Natural killer cell treated with Interleukin-12 subunit alpha and Interleukin-12 subunit beta and Interleukin-15 and Interleukin-18, amount 100 ng/mL, for 72 hours (primary cell): ENCODE measurements around the gene RASA4B. TPM values are rescaled to one million over a fixed set of nuclear protein-coding genes. Genes with fewer than 3 reads are reported as not detected.
A peak's percentile ranks its signal among the peaks of the same experiment; 100 is the strongest.

Experiments
- ATAC-seq, 2 donors: fragments of 150-1000 bp; cut with Tn5 transposase in 1 of 2; sonication (Bioruptor Pico), chemical (Tn5 transposase) in 1 of 2; 2 replicates each; pipeline ENCODE4 v1.10.0; 2021
- DNase-seq: peaks from one replicate; pipeline ENCODE4 v3.0.0; 2022; ENCODE audit warnings: low spot score
- H3K27ac Mint-ChIP-seq, 2 donors: 1 replicate in 1 of 2; 2 replicates in 1 of 2; pipeline ENCODE4 v1.8.0; 2022; ENCODE audit warnings: mixed read lengths in 2 of 2, mild to moderate bottlenecking in 1 of 2, moderate library complexity in 1 of 2
- H3K27me3 Mint-ChIP-seq, 2 donors: 1 replicate in 1 of 2; 2 replicates in 1 of 2; pipeline ENCODE4 v1.8.0; 2022; ENCODE audit warnings: mixed read lengths in 2 of 2
- H3K36me3 Mint-ChIP-seq: one replicate; pipeline ENCODE4 v1.8.0; 2022; ENCODE audit warnings: mixed read lengths
- H3K4me1 Mint-ChIP-seq, 2 donors: 1 replicate in 1 of 2; 2 replicates in 1 of 2; pipeline ENCODE4 v1.8.0; 2022; ENCODE audit warnings: low read depth in 2 of 2, mixed read lengths in 2 of 2, mild to moderate bottlenecking in 1 of 2
- H3K4me3 Mint-ChIP-seq: one replicate; pipeline ENCODE4 v1.8.0; 2022; ENCODE audit warnings: mixed read lengths
- H3K9me3 Mint-ChIP-seq: 2 replicates; pipeline ENCODE4 v1.8.0; 2022; ENCODE audit warnings: mixed read lengths
- total RNA-seq, 2 donors: library from RNA; stranded (reverse); gene quantifications; one replicate each; pipeline ENCODE4 v1.2.3, GENCODE V29; 2022

RASA4B gene
- total RNA-seq, 2 donors from 2014 or later: 0.48 to 23.4 TPM

DNA sequence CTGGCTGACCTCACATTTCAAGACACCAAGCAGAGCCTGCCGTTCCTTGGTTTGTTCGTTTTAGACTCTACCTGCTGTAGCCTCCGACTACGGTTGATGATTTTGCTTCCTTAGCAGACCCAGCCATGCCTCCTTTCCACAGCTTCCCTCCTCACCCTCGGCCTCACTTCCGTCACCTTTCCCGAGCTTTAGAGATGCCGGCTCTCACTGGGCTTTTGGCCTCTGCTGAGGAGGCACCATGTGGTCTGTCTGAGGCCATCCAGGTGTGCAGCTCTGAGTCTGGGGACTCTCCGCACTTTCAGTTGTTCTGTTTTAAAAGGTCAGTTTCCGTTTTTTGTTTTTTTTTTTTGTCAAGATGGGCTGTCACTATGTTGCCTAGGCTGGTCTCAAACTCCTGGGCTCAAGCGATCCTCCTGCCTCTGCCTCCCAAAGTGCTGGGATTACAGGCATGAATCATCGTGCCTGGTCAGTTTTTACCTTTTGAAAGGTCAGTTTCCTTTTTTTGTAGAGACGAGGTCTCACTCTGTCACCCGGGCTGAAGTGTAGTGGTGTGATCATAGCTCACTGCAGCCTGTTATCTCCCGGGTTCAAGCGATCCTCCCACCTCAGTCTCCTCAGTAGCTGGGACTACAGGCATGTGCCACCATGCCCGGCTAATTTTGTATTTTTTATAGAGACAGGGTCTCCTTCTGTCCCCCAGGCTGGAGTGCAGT is 72.5 kb downstream of the RASA4B start:
- H3K36me3 Mint-ChIP-seq: peaks cover 6% of the 10 kb centered on the region
- no peak for ATAC-seq
- DNase-seq: no peak
- H3K9me3 Mint-ChIP-seq: no peaks in the 10 kb centered on the region
- no peaks in the 10 kb centered on the region for H3K27me3 Mint-ChIP-seq
- no peak overlapping the region for H3K4me3 Mint-ChIP-seq
- peak overlapping the region; percentile 40 to 74 for H3K27ac Mint-ChIP-seq
- H3K4me1 Mint-ChIP-seq: peaks cover 11 to 14% of the 10 kb centered on the region in 2 donors

DNA sequence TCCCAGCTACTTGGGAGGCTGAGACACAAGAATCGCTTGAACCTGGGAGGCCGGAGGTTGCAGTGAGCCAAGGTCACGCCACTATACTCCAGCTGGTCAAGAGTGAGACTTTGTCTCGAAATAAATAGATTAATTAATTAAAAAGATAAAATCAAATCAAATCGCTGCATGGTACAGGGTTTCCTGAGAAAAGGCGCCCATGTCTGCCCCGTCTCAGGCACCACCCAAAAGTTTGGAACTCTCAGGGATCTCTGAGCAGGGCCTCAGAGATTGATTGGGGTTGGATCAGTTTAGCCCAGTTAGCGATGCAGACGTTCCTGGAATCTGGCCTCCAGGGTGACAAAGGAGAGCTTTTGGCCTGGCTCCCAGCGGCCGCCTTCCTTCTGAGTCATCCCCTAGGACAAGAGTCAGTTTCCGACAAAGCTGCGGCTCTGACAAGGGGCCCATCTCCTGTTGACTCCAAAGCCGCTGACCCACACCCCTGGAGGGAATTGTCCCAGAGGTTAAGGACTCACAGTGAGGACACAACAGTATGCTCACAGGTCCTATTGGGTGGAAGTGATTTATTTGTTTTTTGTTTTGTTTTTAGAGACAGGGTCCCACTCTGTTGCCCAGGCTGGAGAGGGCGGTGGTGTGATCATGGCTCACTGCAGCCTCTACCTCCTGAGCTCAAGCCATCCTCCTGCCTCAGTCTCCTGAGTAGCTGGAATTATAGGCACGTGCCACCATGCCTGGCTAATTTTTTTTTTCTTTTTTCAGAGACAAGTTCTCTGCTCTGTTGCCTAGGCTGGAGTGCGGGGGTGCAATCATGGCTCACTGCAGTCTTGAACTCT is 77.4 kb downstream of the RASA4B start:
- Mint-ChIP-seq H3K27ac (no peak overlapping the region), H3K27me3 (no peaks in the 10 kb centered on the region), H3K9me3 (no peaks in the 10 kb centered on the region), H3K4me1 (peaks cover 15 to 19% of the 10 kb centered on the region in 2 donors), H3K4me3 (no peak overlapping the region), H3K36me3 (no peaks in the 10 kb centered on the region)
- ATAC-seq: no peak
- no peak for DNase-seq

DNA sequence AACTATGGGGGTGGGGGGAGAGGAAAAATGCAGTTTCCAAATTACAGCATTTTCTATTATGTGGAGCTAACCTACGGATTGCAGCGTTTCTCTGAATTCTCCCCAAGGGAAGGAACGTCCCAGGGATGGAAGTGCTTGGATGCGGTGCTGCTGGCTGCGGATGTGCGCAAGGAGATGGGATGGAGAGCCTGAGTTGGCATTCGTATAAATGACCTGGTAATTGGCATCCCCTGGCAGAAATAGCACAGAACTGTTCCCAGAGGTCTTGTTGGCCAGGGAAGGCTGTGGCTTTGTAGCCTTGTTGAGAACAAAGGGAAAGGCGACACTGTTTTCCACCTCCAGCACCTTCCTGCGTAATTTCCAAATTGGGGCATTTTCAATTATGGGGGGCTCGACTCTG is 81.5 kb downstream of the RASA4B start:
- Mint-ChIP-seq H3K4me3 (peak overlapping the region; percentile 82), H3K36me3 (no peaks in the 10 kb centered on the region), H3K27me3 (no peaks in the 10 kb centered on the region), H3K9me3 (no peaks in the 10 kb centered on the region), H3K27ac (peak overlapping the region in 1 of 2 donors; percentile 41), H3K4me1 (peaks cover 20% of the 10 kb centered on the region in 2 donors)
- ATAC-seq (no peak), DNase-seq (no peak)

DNA sequence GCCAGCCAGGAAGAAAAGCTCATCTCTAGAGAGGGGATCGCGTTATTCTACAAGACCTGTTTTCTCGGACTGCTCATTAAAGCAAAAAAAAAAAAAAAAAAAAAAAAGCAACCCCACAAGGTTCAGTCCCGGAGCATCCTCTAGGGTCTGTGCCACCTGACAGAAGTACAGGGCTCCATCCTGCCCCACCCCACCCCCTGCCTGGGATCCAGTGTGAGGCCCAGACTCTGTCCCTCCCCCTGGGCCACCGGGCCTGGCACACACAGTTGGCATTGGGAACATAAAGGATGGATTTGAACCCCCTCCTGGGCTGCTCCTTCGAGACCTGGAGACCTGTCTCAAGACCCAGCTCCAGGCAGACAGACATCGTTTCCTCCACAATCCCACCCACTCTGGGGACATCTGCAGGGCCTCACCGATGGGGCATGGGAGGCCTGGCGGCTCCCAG is 83.5 kb downstream of the RASA4B start:
- peak overlapping the region; percentile 57 to 95 for H3K27ac Mint-ChIP-seq
- ATAC-seq: peak in 1 of 2 donors; percentile 22
- H3K9me3 Mint-ChIP-seq: no peaks in the 10 kb centered on the region
- H3K27me3 Mint-ChIP-seq: no peaks in the 10 kb centered on the region
- no peaks in the 10 kb centered on the region for H3K36me3 Mint-ChIP-seq
- DNase-seq: no peak
- H3K4me1 Mint-ChIP-seq: peaks cover 36 to 37% of the 10 kb centered on the region in 2 donors
- H3K4me3 Mint-ChIP-seq: peak overlapping the region; percentile 82

DNA sequence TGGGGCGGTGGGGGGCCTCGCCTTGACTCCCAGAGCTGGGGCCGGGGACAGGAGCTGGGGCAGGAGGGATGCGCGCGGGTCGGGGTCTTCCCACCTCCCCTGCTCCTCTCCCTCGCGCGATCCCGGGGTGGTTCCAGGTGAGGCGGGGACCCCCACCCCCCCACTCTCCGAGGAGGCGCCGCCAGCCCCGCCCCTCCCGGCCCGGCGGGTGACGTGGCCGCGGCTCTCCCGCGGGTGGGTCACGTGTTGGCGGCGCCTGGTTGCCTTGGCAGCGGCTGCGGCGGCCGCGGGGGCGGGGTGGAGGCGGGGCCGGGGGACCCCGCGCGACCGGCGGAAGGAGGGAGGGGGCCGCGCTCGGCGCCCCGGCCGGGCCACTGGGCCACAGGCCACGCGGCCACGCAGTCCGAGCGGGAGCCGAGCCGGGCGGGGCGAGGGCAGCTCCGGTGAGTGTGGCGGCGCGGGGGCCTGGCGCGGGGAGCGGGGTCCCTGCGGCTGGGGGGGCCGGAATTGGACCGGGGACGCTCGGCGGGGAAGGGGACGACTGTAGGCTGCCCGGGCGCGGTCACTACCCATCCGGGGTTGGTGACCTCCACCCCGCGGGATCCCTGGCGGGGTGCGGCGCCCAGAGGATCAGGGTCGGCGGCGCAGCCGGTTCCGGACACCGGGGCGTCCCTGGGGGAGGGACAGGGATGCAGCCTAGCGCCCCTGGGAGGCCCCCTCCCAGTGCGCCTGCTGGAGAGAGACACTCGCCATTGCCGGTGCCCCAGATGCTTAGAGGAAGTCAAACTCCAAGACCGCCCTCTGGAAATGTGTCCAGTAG is 84.1 kb downstream of the RASA4B start, which contains the start of gene ORAI2:
TSS of gene ORAI2 (plus strand) at position 357 of the 820 bp plus-strand sequence. CDS start 5,382 bp downstream, outside the sequence.
- peak; percentile 93 for DNase-seq
- Mint-ChIP-seq H3K36me3 (no peaks in the 10 kb centered on the region), H3K9me3 (no peaks in the 10 kb centered on the region), H3K4me3 (peak within 1 kb of the TSS; percentile 82), H3K4me1 (peaks cover 37 to 38% of the 10 kb centered on the region in 2 donors), H3K27me3 (no peaks in the 10 kb centered on the region), H3K27ac (peak within 1 kb of the TSS; percentile 57 to 95)
- peak; percentile 91 to 92 for ATAC-seq

Other genes with a start within 250 kb of the RASA4B start
- gene SH2B2, start 230.9 kb downstream of the RASA4B start, total RNA-seq: 1 to 10 TPM; 2.4 to 4.9 TPM
- gene SPDYE6, start 161.3 kb downstream of the RASA4B start, total RNA-seq: not detected
- gene PRKRIP1, start 121.4 kb downstream of the RASA4B start, total RNA-seq: 10 to 100 TPM; 26.7 to 39.5 TPM
- 10 to 100 TPM; 56.5 to 70.4 TPM for gene ORAI2, start 84.2 kb downstream of the RASA4B start, total RNA-seq
- 10 to 100 TPM in 1 of 2 donors, 1 to 10 TPM in 1; 7.8 to 19.3 TPM for gene ALKBH4, start 52.9 kb downstream of the RASA4B start, total RNA-seq
- gene LRWD1, start 52.8 kb downstream of the RASA4B start, total RNA-seq: 10 to 100 TPM; 22.9 to 44.2 TPM
- 10 to 100 TPM; 56.9 to 57.6 TPM for gene POLR2J, start 38.9 kb downstream of the RASA4B start, total RNA-seq
- 100 to 1,000 TPM in 1 of 2 donors, 10 to 100 TPM in 1; 26.2 to 105 TPM for gene UPK3BL2, start 25.9 kb upstream of the RASA4B start, total RNA-seq
- gene SPDYE2, start 33.4 kb upstream of the RASA4B start, total RNA-seq: under 1 TPM in 1 of 2 donors, not detected in 1; 0.53 TPM
- gene POLR2J3, start 54.8 kb upstream of the RASA4B start, total RNA-seq: 100 to 1,000 TPM in 1 of 2 donors, 10 to 100 TPM in 1; 54.0 to 155 TPM
- 10 to 100 TPM in 1 of 2 donors, 1 to 10 TPM in 1; 7.9 to 24.0 TPM for gene RASA4, start 99.0 kb upstream of the RASA4B start, total RNA-seq
- 10 to 100 TPM; 28.8 to 63.3 TPM for gene UPK3BL1, start 125.0 kb upstream of the RASA4B start, total RNA-seq
- gene SPDYE2B, start 132.5 kb upstream of the RASA4B start, total RNA-seq: not detected
- gene POLR2J2, start 153.9 kb upstream of the RASA4B start, total RNA-seq: 10 to 100 TPM; 17.7 to 72.2 TPM
- gene FAM185A, start 231.2 kb upstream of the RASA4B start, total RNA-seq: 10 to 100 TPM in 1 of 2 donors, 1 to 10 TPM in 1; 8.2 to 15.6 TPM